Measurements from ENCODE around the gene IRF6.

- TF ChIP-seq CTCF (IDR thresholded peaks at IDR 0.05) (no peak), POLR2AphosphoS5 (IDR thresholded peaks at IDR 0.05) (peak in 1 of 2 donors; percentile 22), POLR2A (IDR thresholded peaks at IDR 0.05; ENCODE audit: low read depth) (no peak)
These were observed 18.4 kb downstream of the IRF6 start for GRCh38 chr1:209787551-209787950.
